Omental fat pad (tissue), 4 donors: ENCODE data around the gene WDR20. TPM values are rescaled to one million over a fixed set of nuclear protein-coding genes. Genes with fewer than 3 reads are reported as not detected.

Experiments used
- ATAC-seq: fragments of 150-250 bp; one replicate; pipeline ENCODE4 v1.9.1; 2016; ENCODE audit warnings: mild to moderate bottlenecking, moderate library complexity; ENCODE audit not compliant: low FRiP score
- DNase-seq: peaks from one replicate; pipeline ENCODE4 v3.0.0-alpha.2; 2019; ENCODE audit warnings: low spot score
- total RNA-seq, 4 donors: library from RNA; depleted of rRNA; stranded (reverse); fragments of >200 nt; gene quantifications; one replicate each; pipeline ENCODE4 v1.1.0, GENCODE V29; 2016
- TF ChIP-seq, protein P1 (sequence below), 3 donors: fragments of 450-650 bp; IDR thresholded peaks; one replicate each; pipeline ENCODE4 v1.5.1; 2016 to 2017; ENCODE audit warnings: antibody characterized with exemption in 3 of 3, mild to moderate bottlenecking in 3 of 3, moderate library complexity in 2 of 3

Gene WDR20
- total RNA-seq, 4 donors from 2014 or later = 20.2 to 26.4 (median 22.0) TPM

DNA sequence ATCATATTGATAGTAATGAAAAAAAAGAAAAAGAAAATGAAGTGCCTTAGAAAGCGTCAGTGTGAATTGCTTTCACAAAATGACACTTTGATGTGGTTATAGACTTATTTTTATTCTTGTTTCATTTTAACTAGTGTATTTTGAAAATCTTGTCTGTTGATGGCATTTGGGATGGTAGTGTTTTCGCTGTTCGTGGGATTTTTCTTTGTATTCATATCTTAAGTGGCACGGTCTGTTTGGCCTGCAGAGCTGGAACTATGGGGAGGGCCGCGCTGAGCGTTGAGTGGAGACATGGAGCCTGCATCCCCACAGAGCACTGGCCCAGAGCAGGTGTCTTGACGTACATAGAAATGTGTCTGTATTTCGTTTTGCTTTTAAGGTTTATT is 61.6 kb downstream of the WDR20 start:
- TF ChIP-seq, protein P1, sequence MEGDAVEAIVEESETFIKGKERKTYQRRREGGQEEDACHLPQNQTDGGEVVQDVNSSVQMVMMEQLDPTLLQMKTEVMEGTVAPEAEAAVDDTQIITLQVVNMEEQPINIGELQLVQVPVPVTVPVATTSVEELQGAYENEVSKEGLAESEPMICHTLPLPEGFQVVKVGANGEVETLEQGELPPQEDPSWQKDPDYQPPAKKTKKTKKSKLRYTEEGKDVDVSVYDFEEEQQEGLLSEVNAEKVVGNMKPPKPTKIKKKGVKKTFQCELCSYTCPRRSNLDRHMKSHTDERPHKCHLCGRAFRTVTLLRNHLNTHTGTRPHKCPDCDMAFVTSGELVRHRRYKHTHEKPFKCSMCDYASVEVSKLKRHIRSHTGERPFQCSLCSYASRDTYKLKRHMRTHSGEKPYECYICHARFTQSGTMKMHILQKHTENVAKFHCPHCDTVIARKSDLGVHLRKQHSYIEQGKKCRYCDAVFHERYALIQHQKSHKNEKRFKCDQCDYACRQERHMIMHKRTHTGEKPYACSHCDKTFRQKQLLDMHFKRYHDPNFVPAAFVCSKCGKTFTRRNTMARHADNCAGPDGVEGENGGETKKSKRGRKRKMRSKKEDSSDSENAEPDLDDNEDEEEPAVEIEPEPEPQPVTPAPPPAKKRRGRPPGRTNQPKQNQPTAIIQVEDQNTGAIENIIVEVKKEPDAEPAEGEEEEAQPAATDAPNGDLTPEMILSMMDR (IDR thresholded peaks at IDR 0.05) = no peak
- ATAC-seq (no peak), DNase-seq (no peak)

DNA sequence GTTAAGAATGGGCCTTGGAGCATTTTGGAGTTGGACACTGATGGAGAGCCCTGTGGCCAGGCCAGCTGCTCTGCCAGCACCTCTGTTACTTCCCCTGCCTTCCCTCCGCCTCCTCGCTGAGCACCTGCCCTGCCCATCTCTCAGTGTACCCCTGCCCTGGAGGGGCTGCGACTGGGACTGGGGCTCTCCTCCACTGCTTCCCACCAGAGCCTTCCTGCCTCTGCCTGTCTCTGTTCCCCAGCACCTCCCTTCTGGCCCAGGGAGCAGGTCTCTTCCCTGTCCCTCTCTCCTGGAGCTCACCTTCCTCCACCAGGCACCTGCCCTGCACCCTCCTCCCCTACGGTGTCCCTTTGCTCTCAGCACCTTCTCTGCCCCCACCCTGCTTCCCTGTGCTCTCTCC is 62.1 kb downstream of the WDR20 start:
- DNase-seq = no peak
- TF ChIP-seq, protein P1 (IDR thresholded peaks at IDR 0.05) = no peak
- no peak for ATAC-seq

DNA sequence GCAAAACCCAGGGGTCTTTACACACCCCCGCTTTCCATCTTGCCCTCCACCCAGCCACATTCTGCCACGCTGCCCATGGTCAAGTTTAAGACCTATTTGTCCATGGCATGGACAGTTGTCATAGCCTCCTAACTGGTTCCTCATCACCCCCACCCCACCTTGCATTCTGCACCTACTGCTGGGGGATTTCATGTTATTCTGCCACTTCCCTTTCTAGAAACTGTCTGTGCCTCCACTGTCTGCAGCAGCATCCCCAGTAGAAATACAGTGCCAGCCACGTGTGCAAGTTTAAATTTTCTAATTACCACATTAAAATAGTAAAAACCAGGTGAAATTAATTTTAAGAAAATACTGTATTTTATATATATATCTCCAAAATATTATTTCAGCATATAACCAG is 63.2 kb downstream of the WDR20 start:
- TF ChIP-seq, protein P1 (IDR thresholded peaks at IDR 0.05) = no peak
- ATAC-seq = no peak
- DNase-seq = no peak

DNA sequence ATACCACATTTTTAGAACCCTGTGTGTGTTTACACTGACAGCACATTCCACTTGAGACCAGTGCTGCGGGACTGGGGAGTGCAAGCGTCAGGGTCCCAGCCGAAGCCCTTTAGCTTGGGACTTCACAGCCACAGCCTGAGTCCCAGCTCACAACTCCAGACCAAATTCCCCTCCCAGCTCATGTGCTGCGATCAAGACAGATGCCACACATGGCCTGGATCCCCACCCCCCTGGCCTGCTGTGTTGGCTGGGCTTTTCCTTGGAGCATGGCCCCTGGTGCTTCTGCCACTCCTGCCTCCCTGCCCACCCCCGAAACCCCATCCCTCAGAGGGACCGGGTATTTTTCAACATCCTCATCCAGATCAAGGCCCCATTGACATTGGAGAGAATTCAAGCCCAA is 63.7 kb downstream of the WDR20 start:
- TF ChIP-seq, protein P1 (IDR thresholded peaks at IDR 0.05) = no peak
- ATAC-seq (no peak), DNase-seq (no peak)

DNA sequence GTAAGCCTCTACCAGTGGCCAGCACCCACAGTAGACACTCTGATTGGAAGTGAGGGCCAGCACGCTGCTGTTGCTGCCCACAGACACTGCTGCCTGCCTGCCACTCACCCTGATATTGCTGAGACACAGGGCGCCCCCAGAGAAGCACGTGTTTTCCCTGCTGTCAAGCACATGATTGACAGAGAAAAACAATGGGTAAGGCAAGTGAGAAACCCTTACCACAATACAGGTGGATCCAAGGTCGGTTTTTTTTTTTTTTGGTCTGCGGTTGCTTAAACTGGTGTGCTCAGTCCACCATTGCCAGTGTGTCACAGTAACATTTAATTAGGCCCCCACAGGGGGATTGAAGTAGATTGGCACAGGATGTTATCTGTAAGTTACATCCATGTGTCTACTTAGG is 65.9 kb downstream of the WDR20 start:
- TF ChIP-seq, protein P1 (IDR thresholded peaks at IDR 0.05) = no peak
- DNase-seq (no peak), ATAC-seq (no peak)

DNA sequence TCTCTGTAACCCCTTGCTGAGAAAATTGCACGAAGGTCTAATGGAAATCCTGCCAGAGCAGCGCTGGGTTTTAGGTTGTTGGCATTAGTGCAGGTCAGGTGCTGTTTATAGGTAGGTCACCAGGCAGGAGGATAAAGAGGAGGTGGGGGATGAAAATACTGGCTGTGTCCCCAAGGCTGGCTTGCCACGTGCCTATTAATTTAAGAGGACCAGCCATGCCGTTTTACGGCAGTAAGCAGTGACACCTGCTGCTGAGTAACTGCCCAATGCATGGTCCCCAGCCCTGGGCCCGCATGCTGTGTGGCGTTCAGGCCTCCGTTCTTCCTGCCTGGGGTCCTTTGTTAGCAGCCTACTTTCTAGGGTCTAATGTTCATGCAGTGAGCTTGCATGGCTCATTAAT is 67.2 kb downstream of the WDR20 start:
- DNase-seq (no peak), ATAC-seq (no peak)
- TF ChIP-seq, protein P1 (IDR thresholded peaks at IDR 0.05) = no peak

DNA sequence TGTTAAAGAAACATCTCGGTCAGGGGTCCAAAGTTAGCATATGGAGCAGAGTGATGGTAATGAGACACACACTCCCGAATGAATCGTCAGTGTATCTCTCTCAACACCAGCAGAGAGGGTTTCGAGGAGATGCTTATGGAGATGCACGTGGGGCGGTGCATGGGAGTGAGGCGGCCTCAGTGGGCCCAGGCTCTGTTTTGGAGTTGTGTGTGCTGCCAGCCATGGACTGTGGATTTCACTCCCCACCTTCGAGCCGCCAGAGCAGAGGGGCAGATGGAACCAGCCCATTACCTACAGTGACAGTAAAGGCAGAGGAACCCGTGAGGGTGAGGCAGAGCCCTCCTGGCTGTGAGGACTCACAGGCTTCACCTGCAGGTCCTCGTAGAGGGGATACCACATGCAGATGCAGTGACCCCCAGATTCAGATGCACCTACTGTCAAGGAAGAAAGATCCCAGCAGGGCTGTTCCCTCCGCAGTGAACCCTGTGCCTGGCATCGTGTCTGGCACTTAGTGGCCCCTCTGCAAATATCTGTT is 68.2 kb downstream of the WDR20 start:
- DNase-seq = no peak

More for the DNA sequence above, 68.2 kb downstream of the WDR20 start:
- TF ChIP-seq, protein P1 (IDR thresholded peaks at IDR 0.05) = no peak
- no peak for ATAC-seq
